HEK293T (cell line): ENCODE data around the gene HCN4.

Source experiments
- BHLHE40 ChIP-seq: fragments of 450-650 bp; IDR thresholded peaks from 2 replicates; pipeline ENCODE4 v1.6.1; 2016; ENCODE audit warnings: mild to moderate bottlenecking, moderate library complexity, borderline replicate concordance
- NFRKB ChIP-seq: fragments of 450-650 bp; IDR thresholded peaks from 2 replicates; pipeline ENCODE4 v1.6.1; 2016; ENCODE audit warnings: mild to moderate bottlenecking, moderate library complexity
- SP1 ChIP-seq: fragments of 450-650 bp; IDR thresholded peaks from 2 replicates; pipeline ENCODE4 v1.6.1; 2017
- SUZ12 ChIP-seq: fragments of 450-650 bp; IDR thresholded peaks from 2 replicates; pipeline ENCODE4 v1.6.1; 2016; ENCODE audit warnings: mild to moderate bottlenecking
- ZNF384 ChIP-seq: fragments of 450-650 bp; IDR thresholded peaks from 2 replicates; pipeline ENCODE4 v1.6.1; 2016

GRCh38 chr15:73368301-73369136 is at the start of gene HCN4:
- TF ChIP-seq ZNF384 = no peak
- TF ChIP-seq SP1 = no peak
- TF ChIP-seq NFRKB = no peak
- TF ChIP-seq BHLHE40 = no peak
- TF ChIP-seq SUZ12 = no peak
